IMR-90 (cell line): ENCODE results near the gene KIF4B. TPM values are rescaled to one million over a fixed set of nuclear protein-coding genes. Genes with fewer than 3 reads are reported as not detected.

Experiments used
- ATAC-seq: fragments of 200-7000 bp; cut with Tn5 transposase; 2 replicates; pipeline ENCODE4 v1.9.1; 2020; ENCODE audit warnings: low read depth, mild to moderate bottlenecking, moderate library complexity
- BruUV-seq: library from RNA; stranded (reverse); fragments of 400-500 nt; replicated peaks from 2 replicates; lab custom pipeline; 2021; lab: Mats Ljungman, UMichigan
- CTCF ChIA-PET: fragments of 300-600 bp; formaldehyde crosslinking; extraction: SDS; loops from one replicate; lab custom pipeline; 2021; ENCODE audit warnings: antibody characterized with exemption; lab: Yijun Ruan, JAX
- POLR2A ChIA-PET: fragments of 300-600 bp; sonication (Branson Sonifier 250); formaldehyde crosslinking; loops from one replicate; lab custom pipeline; 2022; ENCODE audit warnings: antibody characterized with exemption; ENCODE audit not compliant: unreplicated experiment; lab: Charles Lee
- DNase-seq: peaks from one replicate; pipeline ENCODE4 v3.0.0; 2013
- H2AFZ ChIP-seq: replicated peaks from 2 replicates; pipeline ENCODE3; 2013; ENCODE audit warnings: low read length, mild to moderate bottlenecking; ENCODE audit not compliant: poor library complexity
- H2AK5ac ChIP-seq: 2 replicates; pipeline ENCODE4 v1.6.1; 2013; ENCODE audit warnings: low read depth, low read length, inconsistent platforms
- H2AK9ac ChIP-seq: replicated peaks from 2 replicates; pipeline ENCODE3; 2013; ENCODE audit warnings: mild to moderate bottlenecking, low read depth, low read length, moderate library complexity; ENCODE audit not compliant: poor library complexity
- H2BK120ac ChIP-seq: 2 replicates; pipeline ENCODE4 v1.6.1; 2013; ENCODE audit warnings: low read depth, low read length, inconsistent platforms
- H2BK15ac ChIP-seq: 3 replicates; pipeline ENCODE4 v1.6.1; 2013; ENCODE audit warnings: low read depth, low read length, inconsistent platforms
- H2BK20ac ChIP-seq: 2 replicates; pipeline ENCODE4 v1.6.1; 2013; ENCODE audit warnings: low read depth, mild to moderate bottlenecking, inconsistent platforms, low read length, moderate library complexity
- H2BK5ac ChIP-seq: 2 replicates; pipeline ENCODE4 v1.6.1; 2013; ENCODE audit warnings: mild to moderate bottlenecking, low read depth, low read length, inconsistent platforms; ENCODE audit not compliant: poor library complexity, severe bottlenecking
- H3K14ac ChIP-seq: replicated peaks from 2 replicates; pipeline ENCODE4 v1.6.1; 2013; ENCODE audit warnings: low read depth, low read length, inconsistent platforms
- H3K18ac ChIP-seq: 2 replicates; pipeline ENCODE4 v1.6.1; 2013; ENCODE audit warnings: low read depth, low read length, control low read depth
- H3K23ac ChIP-seq: 2 replicates; pipeline ENCODE4 v1.6.1; 2013; ENCODE audit warnings: low read depth, low read length, inconsistent platforms
- H3K27ac ChIP-seq: 2 replicates; pipeline ENCODE4 v1.5.1; 2013; ENCODE audit warnings: mild to moderate bottlenecking, control low read depth, low read length; ENCODE audit not compliant: insufficient read depth
- H3K27me3 ChIP-seq: 2 replicates; pipeline ENCODE4 v1.6.1; 2013; ENCODE audit warnings: low read length; ENCODE audit not compliant: control insufficient read depth, insufficient read depth
- H3K36me3 ChIP-seq: 2 replicates; pipeline ENCODE4 v1.6.1; 2013; ENCODE audit warnings: low read length, mixed read lengths; ENCODE audit not compliant: control insufficient read depth, insufficient read depth
- H3K4ac ChIP-seq: 2 replicates; pipeline ENCODE4 v1.6.1; 2013; ENCODE audit warnings: low read depth, low read length, inconsistent platforms
- H3K4me1 ChIP-seq: 2 replicates; pipeline ENCODE4 v1.6.1; 2013; ENCODE audit warnings: low read length, mixed read lengths; ENCODE audit not compliant: control insufficient read depth, insufficient read depth
- H3K4me2 ChIP-seq: 2 replicates; pipeline ENCODE4 v1.6.1; 2013; ENCODE audit warnings: low read depth, mild to moderate bottlenecking, control low read depth, low read length, moderate library complexity
- H3K4me3 ChIP-seq: 2 replicates; pipeline ENCODE4 v1.5.1; 2013; ENCODE audit warnings: low read depth, mild to moderate bottlenecking, control low read depth, low read length, moderate library complexity; ENCODE audit not compliant: insufficient read depth
- H3K56ac ChIP-seq: 2 replicates; pipeline ENCODE4 v1.6.1; 2013; ENCODE audit warnings: low read length, inconsistent platforms; ENCODE audit not compliant: insufficient read depth; ENCODE audit errors: extremely low read depth
- H3K79me1 ChIP-seq, 2 experiments: 2 replicates each; pipeline ENCODE4 v1.6.1; 2013; ENCODE audit warnings: low read length in 2 of 2, inconsistent platforms in 1 of 2, low read depth in 1 of 2
- H3K9ac ChIP-seq: 2 replicates; pipeline ENCODE4 v1.6.1; 2013; ENCODE audit warnings: low read depth, low read length, control low read depth
- H3K9me1 ChIP-seq: 2 replicates; pipeline ENCODE4 v1.6.1; 2013; ENCODE audit warnings: low read length, inconsistent platforms; ENCODE audit not compliant: insufficient read depth
- H3K9me3 ChIP-seq: 2 replicates; pipeline ENCODE4 v1.6.1; 2013; ENCODE audit warnings: low read length; ENCODE audit not compliant: control insufficient read depth, insufficient read depth
- H4K20me1 ChIP-seq: 2 replicates; pipeline ENCODE4 v1.6.1; 2013; ENCODE audit warnings: low read length, inconsistent platforms; ENCODE audit not compliant: insufficient read depth
- H4K5ac ChIP-seq: 2 replicates; pipeline ENCODE4 v1.6.1; 2013; ENCODE audit warnings: mild to moderate bottlenecking, low read depth, low read length, control low read depth
- H4K8ac ChIP-seq, 2 experiments: 2 replicates each; pipeline ENCODE4 v1.6.1; 2013; ENCODE audit warnings: low read depth in 2 of 2, low read length in 2 of 2, control low read depth in 1 of 2, inconsistent platforms in 1 of 2
- H4K91ac ChIP-seq: 2 replicates; pipeline ENCODE4 v1.6.1; 2013; ENCODE audit warnings: low read depth, low read length, inconsistent platforms; ENCODE audit not compliant: insufficient read depth
- FOS ChIP-seq: fragments of 150-350 bp; IDR thresholded peaks from 2 replicates; pipeline ENCODE4 v1.6.1; 2016; ENCODE audit warnings: low read depth, low read length
- MXI1 ChIP-seq: IDR thresholded peaks from 2 replicates; pipeline ENCODE4 v1.6.1; 2012; ENCODE audit warnings: low read depth, mild to moderate bottlenecking, low read length, moderate library complexity, borderline replicate concordance
- NFE2L2 ChIP-seq: fragments of 150-350 bp; IDR thresholded peaks from 2 replicates; pipeline ENCODE4 v1.6.1; 2016; ENCODE audit warnings: low read depth, mild to moderate bottlenecking, low read length
- POLR2A ChIP-seq: IDR thresholded peaks from 2 replicates; pipeline ENCODE4 v1.6.1; 2012; ENCODE audit warnings: mild to moderate bottlenecking, low read depth, low read length
- RAD21 ChIP-seq: IDR thresholded peaks from 2 replicates; pipeline ENCODE4 v1.6.1; 2012; ENCODE audit warnings: low read length, improper control_type of control experiment
- RCOR1 ChIP-seq: IDR thresholded peaks from 2 replicates; pipeline ENCODE4 v1.6.1; 2012; ENCODE audit warnings: mild to moderate bottlenecking, low read length, improper control_type of control experiment; ENCODE audit not compliant: insufficient replicate concordance
- RFX5 ChIP-seq: IDR thresholded peaks from 2 replicates; pipeline ENCODE4 v1.8.0; 2012; ENCODE audit warnings: low read depth, mild to moderate bottlenecking, low read length, moderate library complexity
- dilution Hi-C: fragments of 300-500 bp; cut with HindIII; formaldehyde crosslinking; loops from one replicate; pipeline ENCODE4 v1.14.3; 2018; ENCODE audit warnings: low sequenced_read_pairs; ENCODE audit not compliant: unreplicated experiment
- in situ Hi-C: fragments of 300-500 bp; cut with MboI; formaldehyde crosslinking; loops from 3 replicates; pipeline ENCODE4 v1.14.3; 2019; ENCODE audit warnings: low sequenced_read_pairs, inconsistent platforms, mixed read lengths
- intact Hi-C: fragments of 100-400 bp; cut with micrococcal nuclease; formaldehyde crosslinking; loops from 2 replicates; pipeline ENCODE4 v1.10.0; 2022
- polyA plus RNA-seq, 3 experiments: library from polyadenylated mRNA; depleted of rRNA; stranded (reverse); fragments of >200 nt; gene quantifications; 2 replicates each; pipeline ENCODE4 v1.2.3, GENCODE V29; 2012; ENCODE audit warnings: low replicate concordance in 1 of 3
- total RNA-seq: library from RNA; depleted of rRNA; stranded (reverse); fragments of >200 nt; gene quantifications from 2 replicates; pipeline ENCODE4 v1.2.3, GENCODE V29; 2012
- TF ChIP-seq, protein P1 (sequence below): fragments of 150-350 bp; IDR thresholded peaks from 2 replicates; pipeline ENCODE4 v1.6.1; 2017; ENCODE audit warnings: mild to moderate bottlenecking, antibody characterized with exemption, low read length, low read depth

The KIF4B gene
- total and polyA plus RNA-seq, 2 of the 4 experiments (the other 2 are of a cell fraction) = under 0.01 to 0.03 TPM

- ATAC-seq = peak; percentile 46; the same call in 1 of the 2 replicates
- no peak overlapping the region for H2AK9ac ChIP-seq
Measured at GRCh38 chr5:154970759-154971158, 42.8 kb upstream of the KIF4B start.

More at GRCh38 chr5:154970759-154971158, 42.8 kb upstream of the KIF4B start:
- CTCF ChIA-PET = no interaction called here
- Histone ChIP-seq H4K8ac (no peak overlapping the region), H2BK15ac (no peak overlapping the region), H4K91ac (no peak overlapping the region), H2BK120ac (no peak overlapping the region), H3K18ac (no peak overlapping the region), H2BK20ac (no peak overlapping the region), H3K14ac (no peak overlapping the region), H3K56ac (no peak overlapping the region), H4K20me1 (no peaks in the 10 kb centered on the region), H3K4me2 (no peak overlapping the region), H3K27me3 (no peaks in the 10 kb centered on the region), H2BK5ac (no peak overlapping the region), H2AFZ (no peak overlapping the region), H3K9me1 (no peaks in the 10 kb centered on the region), H3K4me3 (no peak overlapping the region), H4K5ac (no peak overlapping the region), H3K27ac (no peak overlapping the region), H3K9me3 (no peaks in the 10 kb centered on the region; the same call in 1 of the 2 replicates), H2AK5ac (no peak overlapping the region), H3K4me1 (peaks cover 1% of the 10 kb centered on the region; the same call in 1 of the 2 replicates), H3K9ac (no peak overlapping the region), H3K23ac (no peak overlapping the region), H3K36me3 (peaks cover 4% of the 10 kb centered on the region), H3K79me1 (0 out of 4 replicates have a peak, but pooled peaks cover 6 to 7% of the 10 kb centered on the region in 2 experiments), H3K4ac (no peak overlapping the region)
- dilution Hi-C loops (no loop called here), in situ Hi-C loops (loop anchor here (10.0 kb wide), 1 partner anchor 1854 kb away; no protein-coding TSS in a partner anchor), intact Hi-C loops (loop anchor here (10.0 kb wide), 1 partner anchor 1854 kb away; no protein-coding TSS in a partner anchor)
- no TSS peak for BruUV-seq
- DNase-seq = peak; percentile 52
- POLR2A ChIA-PET = no interaction called here
- TF ChIP-seq RCOR1 (no peak), RFX5 (no peak), RAD21 (no peak), MXI1 (peak; percentile 62; the same call in 1 of the 2 replicates), POLR2A (no peak), NFE2L2 (no peak), FOS (no peak)
- TF ChIP-seq, protein P1, sequence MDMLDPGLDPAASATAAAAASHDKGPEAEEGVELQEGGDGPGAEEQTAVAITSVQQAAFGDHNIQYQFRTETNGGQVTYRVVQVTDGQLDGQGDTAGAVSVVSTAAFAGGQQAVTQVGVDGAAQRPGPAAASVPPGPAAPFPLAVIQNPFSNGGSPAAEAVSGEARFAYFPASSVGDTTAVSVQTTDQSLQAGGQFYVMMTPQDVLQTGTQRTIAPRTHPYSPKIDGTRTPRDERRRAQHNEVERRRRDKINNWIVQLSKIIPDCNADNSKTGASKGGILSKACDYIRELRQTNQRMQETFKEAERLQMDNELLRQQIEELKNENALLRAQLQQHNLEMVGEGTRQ = no peak
